Cardiac muscle cell (in vitro differentiated cells and primary cell): Measurements from ENCODE around the gene MAGED1. TPM values are rescaled to one million over a fixed set of nuclear protein-coding genes. Genes with fewer than 3 reads are reported as not detected.

ENCODE experiments used
- DNase-seq, 2 donors: peaks; one replicate each; pipeline versions ENCODE4 v3.0.0 to v3.0.0-alpha.2; 2010 to 2017; ENCODE audit warnings: low read depth in 1 of 2, low spot score in 1 of 2
- H3K27ac ChIP-seq: fragments of 200-600 bp; sonication (generic); 2 replicates; pipeline ENCODE4 v1.5.1; 2016
- H3K27me3 ChIP-seq: fragments of 200-600 bp; sonication (generic); 2 replicates; pipeline ENCODE4 v1.6.0; 2016; ENCODE audit warnings: control low read depth
- H3K36me3 ChIP-seq: fragments of 200-600 bp; sonication (generic); 2 replicates; pipeline ENCODE4 v1.5.1; 2016; ENCODE audit warnings: control low read depth
- H3K4me1 ChIP-seq: fragments of 200-600 bp; sonication (generic); 2 replicates; pipeline ENCODE4 v1.8.1; 2017; ENCODE audit warnings: low read depth, mild to moderate bottlenecking, mixed run types
- H3K4me3 ChIP-seq: fragments of 200-600 bp; sonication (generic); 2 replicates; pipeline ENCODE4 v1.5.1; 2016; ENCODE audit warnings: mild to moderate bottlenecking
- H3K9me3 ChIP-seq: fragments of 200-600 bp; sonication (generic); 2 replicates; pipeline ENCODE4 v1.5.1; 2017; ENCODE audit warnings: low read depth, mild to moderate bottlenecking, control low read depth
- CTCF ChIP-seq: IDR thresholded peaks from 2 replicates; pipeline ENCODE4 v1.5.1; 2012; ENCODE audit warnings: low read depth, mild to moderate bottlenecking, low read length
- polyA plus RNA-seq: library from polyadenylated mRNA; unstranded; fragments of >200 nt; fragmentation: Nextera tagmentation; extraction: Ambion mirVana; gene quantifications from 2 replicates; pipeline ENCODE4 v1.2.1, GENCODE V29; 2016
- total RNA-seq: library from RNA; depleted of rRNA; stranded (reverse); fragments of >200 nt; gene quantifications from 2 replicates; pipeline ENCODE4 v1.2.3, GENCODE V29; 2016

Gene MAGED1
- total and polyA plus RNA-seq, 2 experiments from 2014 or later: 319 to 486 TPM

GRCh38 chrX:51866210-51866609 lies 27.2 kb upstream of the MAGED1 start:
- DNase-seq: peak in 1 of 2 donors; percentile 52
- no peaks in the 10 kb centered on the region for H3K4me1 ChIP-seq
- peaks cover 3% of the 10 kb centered on the region for H3K9me3 ChIP-seq
- no peaks in the 10 kb centered on the region for H3K27me3 ChIP-seq
- H3K36me3 ChIP-seq: no peaks in the 10 kb centered on the region
- H3K4me3 ChIP-seq: no peak overlapping the region
- H3K27ac ChIP-seq: no peak overlapping the region
- TF ChIP-seq CTCF: no peak

DNA sequence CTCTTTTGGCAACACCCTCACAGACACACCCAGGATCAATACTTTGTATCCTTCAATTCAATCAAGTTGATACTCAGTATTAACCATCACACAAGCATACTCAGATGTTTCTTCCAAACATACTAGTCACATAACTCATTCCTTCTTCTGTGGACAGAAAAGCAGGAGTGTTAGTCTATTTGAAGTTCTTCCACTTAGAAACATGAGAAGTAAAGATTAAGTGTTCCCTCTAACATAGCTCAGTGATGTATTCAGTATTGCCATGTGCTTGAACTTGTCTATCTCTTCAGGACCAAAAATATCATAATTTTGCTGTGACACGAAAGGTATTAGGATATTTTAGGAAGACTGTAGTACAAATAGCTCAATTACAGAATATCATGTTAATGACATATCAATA lies 25.8 kb upstream of the MAGED1 start:
- DNase-seq: no peak
- peaks cover 2% of the 10 kb centered on the region for H3K9me3 ChIP-seq
- no peaks in the 10 kb centered on the region for H3K4me1 ChIP-seq
- H3K36me3 ChIP-seq: no peaks in the 10 kb centered on the region
- no peaks in the 10 kb centered on the region for H3K27me3 ChIP-seq
- no peak overlapping the region for H3K27ac ChIP-seq
- no peak for TF ChIP-seq CTCF
- no peak overlapping the region for H3K4me3 ChIP-seq

DNA sequence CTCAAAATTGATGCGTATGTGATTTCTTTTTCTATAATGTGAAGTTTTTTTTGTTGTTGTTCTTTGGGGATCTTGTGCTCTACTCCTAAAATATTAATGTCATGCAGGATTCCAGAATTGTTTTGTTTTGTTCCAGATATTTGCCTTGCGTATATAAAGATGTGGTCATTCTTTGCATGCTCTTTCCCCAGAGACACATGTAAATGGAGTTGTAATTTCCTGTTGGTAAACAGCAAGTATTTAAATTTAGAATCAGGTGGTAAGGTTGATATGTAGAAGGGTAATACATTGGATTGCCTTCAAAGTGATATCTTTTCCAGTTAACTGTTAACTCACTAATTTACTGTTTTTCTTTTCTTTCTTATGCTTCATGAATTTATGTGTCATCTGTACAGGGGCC lies 23.1 kb upstream of the MAGED1 start:
- H3K36me3 ChIP-seq: no peaks in the 10 kb centered on the region
- H3K4me1 ChIP-seq: no peaks in the 10 kb centered on the region
- H3K27me3 ChIP-seq: no peaks in the 10 kb centered on the region
- no peak for TF ChIP-seq CTCF
- H3K4me3 ChIP-seq: no peak overlapping the region
- no peak for DNase-seq
- H3K27ac ChIP-seq: no peak overlapping the region
- no peaks in the 10 kb centered on the region for H3K9me3 ChIP-seq

GRCh38 chrX:51874123-51874522 lies 19.3 kb upstream of the MAGED1 start:
- no peak overlapping the region for H3K27ac ChIP-seq
- H3K9me3 ChIP-seq: no peaks in the 10 kb centered on the region
- no peak for DNase-seq
- H3K36me3 ChIP-seq: no peaks in the 10 kb centered on the region
- no peaks in the 10 kb centered on the region for H3K27me3 ChIP-seq
- TF ChIP-seq CTCF: no peak
- no peaks in the 10 kb centered on the region for H3K4me1 ChIP-seq
- H3K4me3 ChIP-seq: no peak overlapping the region

- no peaks in the 10 kb centered on the region for H3K4me1 ChIP-seq
- no peak overlapping the region for H3K27ac ChIP-seq
- H3K9me3 ChIP-seq: no peaks in the 10 kb centered on the region
- H3K36me3 ChIP-seq: no peaks in the 10 kb centered on the region
- no peaks in the 10 kb centered on the region for H3K27me3 ChIP-seq
- no peak for TF ChIP-seq CTCF
- H3K4me3 ChIP-seq: no peak overlapping the region
- peak in 1 of 2 donors; percentile 57 for DNase-seq
Observed at GRCh38 chrX:51876441-51876840, 17.0 kb upstream of the MAGED1 start.

DNA sequence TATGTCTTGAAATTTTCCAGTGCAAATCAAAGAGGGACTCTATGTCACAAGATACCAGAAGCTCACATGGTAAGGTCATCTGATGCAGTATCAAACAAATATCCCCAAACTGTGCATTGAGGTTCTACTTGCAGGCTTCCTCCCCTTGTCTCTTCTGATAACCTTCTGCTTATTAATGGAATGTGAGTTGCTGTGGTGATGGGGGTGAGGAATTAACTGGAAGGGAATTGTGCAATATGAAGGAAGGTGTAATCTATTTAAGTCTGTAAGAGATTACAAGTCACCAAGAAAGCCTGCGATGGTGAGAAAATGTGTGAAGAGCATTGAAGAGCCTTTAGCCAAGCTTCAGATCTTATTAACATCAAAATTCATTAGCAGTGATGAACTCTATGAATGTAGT lies 15.4 kb upstream of the MAGED1 start:
- no peak for TF ChIP-seq CTCF
- no peaks in the 10 kb centered on the region for H3K9me3 ChIP-seq
- H3K27ac ChIP-seq: no peak overlapping the region
- H3K4me3 ChIP-seq: no peak overlapping the region
- DNase-seq: peak in 1 of 2 donors; percentile 17
- no peaks in the 10 kb centered on the region for H3K27me3 ChIP-seq
- H3K36me3 ChIP-seq: no peaks in the 10 kb centered on the region
- no peaks in the 10 kb centered on the region for H3K4me1 ChIP-seq
